Measurements from ENCODE around the gene TTC39B.

GRCh38 chr9:15295761-15296405 is 11.1 kb downstream of the TTC39B start:
- TF ChIP-seq ZFX (IDR thresholded peaks at IDR 0.05; ENCODE audit: borderline replicate concordance) (no peak), CTCF (IDR thresholded peaks at IDR 0.05) (no peak)
